GM12801 (cell line): ENCODE measurements around the gene HOMER1.

Experiments
- CTCF ChIP-seq: IDR thresholded peaks from one replicate; pipeline ENCODE4 v1.5.1; 2011; ENCODE audit warnings: control low read depth; ENCODE audit not compliant: insufficient read length; ENCODE audit errors: extremely low read depth

HOMER1 gene

GRCh38 chr5:79509244-79509885, 4.6 kb downstream of the HOMER1 start:
- no peak for TF ChIP-seq CTCF

GRCh38 chr5:79508794-79509193, 5.1 kb downstream of the HOMER1 start:
- TF ChIP-seq CTCF: no peak

- TF ChIP-seq CTCF: no peak
Measured at GRCh38 chr5:79508354-79508753, 5.6 kb downstream of the HOMER1 start.

- TF ChIP-seq CTCF: no peak
Measured at GRCh38 chr5:79507251-79508205, 6.4 kb downstream of the HOMER1 start.

- no peak for TF ChIP-seq CTCF
Measured at GRCh38 chr5:79505138-79505537, 8.8 kb downstream of the HOMER1 start.

GRCh38 chr5:79503794-79504495, 10.0 kb downstream of the HOMER1 start:
- no peak for TF ChIP-seq CTCF

GRCh38 chr5:79499640-79500273, 14.2 kb downstream of the HOMER1 start:
- TF ChIP-seq CTCF: no peak
